NCI-H1694 (cell line): Measurements from ENCODE around the gene CCDC157.

Experiments used
- DNase-seq: peaks from one replicate; lab custom pipeline; 2025; lab: John Stamatoyannopoulos, UW

CCDC157 gene

GRCh38 chr22:30416403-30416802 lies 59.6 kb downstream of the CCDC157 start:
- no peak for DNase-seq

GRCh38 chr22:30416837-30417236 lies 60.0 kb downstream of the CCDC157 start:
- DNase-seq, result no peak

GRCh38 chr22:30420347-30421125 lies 63.7 kb downstream of the CCDC157 start:
- no peak for DNase-seq

GRCh38 chr22:30421695-30422480 lies 65.1 kb downstream of the CCDC157 start:
- no peak for DNase-seq

GRCh38 chr22:30422481-30423300 lies 65.9 kb downstream of the CCDC157 start:
- no peak for DNase-seq

- no peak for DNase-seq
These were observed 66.6 kb downstream of the CCDC157 start for GRCh38 chr22:30423301-30423958.

GRCh38 chr22:30423959-30424533 lies 67.2 kb downstream of the CCDC157 start:
- DNase-seq, result peak; percentile 99

GRCh38 chr22:30424534-30425326 lies 67.9 kb downstream of the CCDC157 start:
- DNase-seq, result no peak

GRCh38 chr22:30425327-30425615 lies 68.5 kb downstream of the CCDC157 start:
- no peak for DNase-seq

GRCh38 chr22:30425616-30426387 lies 69.0 kb downstream of the CCDC157 start, which contains the start of gene MTFP1:
Gene MTFP1, plus strand, starts transcription at chr22:30425768. Its CDS starts 112 bp downstream, at chr22:30425880.
- peak; percentile 41 for DNase-seq
